ENCODE measurements around the gene ATP11A. TPM values are rescaled to one million over a fixed set of nuclear protein-coding genes. Genes with fewer than 3 reads are reported as not detected.
A peak's percentile ranks its signal among the peaks of the same experiment; 100 is the strongest.

The ATP11A gene
- total RNA-seq, 1 donor from 2014 or later = 211 TPM

- Mint-ChIP-seq H3K27me3 (ENCODE audit: unreplicated experiment) (peaks cover 16% of the 10 kb centered on the region), H3K27ac (ENCODE audit: unreplicated experiment) (peak overlapping the region; percentile 81), H3K36me3 (ENCODE audit: low read depth, unreplicated experiment) (peaks cover 71% of the 10 kb centered on the region), H3K4me3 (ENCODE audit: unreplicated experiment) (peak overlapping the region; percentile 38), H3K9me3 (ENCODE audit: unreplicated experiment) (no peaks in the 10 kb centered on the region), H3K4me1 (ENCODE audit: unreplicated experiment) (peaks cover 38% of the 10 kb centered on the region)
- no peak for TF ChIP-seq CTCF (IDR thresholded peaks at IDR 0.05; ENCODE audit: unreplicated experiment)
- no peak for DNase-seq (ENCODE audit: low spot score)
These were observed 136.0 kb downstream of the ATP11A start for GRCh38 chr13:112825875-112826274.

DNA sequence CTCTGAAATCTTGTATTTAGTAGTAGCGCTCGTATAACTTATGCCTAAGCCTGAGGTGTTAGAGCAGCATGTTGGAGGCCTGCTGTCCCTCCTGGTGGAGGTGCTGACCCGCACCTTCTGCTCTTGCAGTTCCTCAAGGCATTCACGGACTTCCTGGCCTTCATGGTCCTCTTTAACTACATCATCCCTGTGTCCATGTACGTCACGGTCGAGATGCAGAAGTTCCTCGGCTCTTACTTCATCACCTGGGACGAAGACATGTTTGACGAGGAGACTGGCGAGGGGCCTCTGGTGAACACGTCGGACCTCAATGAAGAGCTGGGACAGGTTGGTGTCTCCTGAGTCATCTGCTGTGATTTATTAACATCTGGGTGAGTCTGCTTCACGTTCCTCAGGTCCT, 136.7 kb downstream of the ATP11A start:
- Mint-ChIP-seq H3K36me3 (ENCODE audit: low read depth, unreplicated experiment) (peaks cover 76% of the 10 kb centered on the region), H3K4me3 (ENCODE audit: unreplicated experiment) (peak overlapping the region; percentile 11), H3K4me1 (ENCODE audit: unreplicated experiment) (peaks cover 38% of the 10 kb centered on the region), H3K9me3 (ENCODE audit: unreplicated experiment) (no peaks in the 10 kb centered on the region), H3K27me3 (ENCODE audit: unreplicated experiment) (peaks cover 16% of the 10 kb centered on the region), H3K27ac (ENCODE audit: unreplicated experiment) (no peak overlapping the region)
- DNase-seq (ENCODE audit: low spot score) = no peak
- TF ChIP-seq CTCF (IDR thresholded peaks at IDR 0.05; ENCODE audit: unreplicated experiment) = no peak

GRCh38 chr13:112828082-112828699, 138.4 kb downstream of the ATP11A start:
- DNase-seq (ENCODE audit: low spot score) = no peak
- no peak for TF ChIP-seq CTCF (IDR thresholded peaks at IDR 0.05; ENCODE audit: unreplicated experiment)
- peak overlapping the region; percentile 65 for H3K4me3 Mint-ChIP-seq (ENCODE audit: unreplicated experiment)
- peaks cover 23% of the 10 kb centered on the region for H3K27me3 Mint-ChIP-seq (ENCODE audit: unreplicated experiment)
- peaks cover 38% of the 10 kb centered on the region for H3K4me1 Mint-ChIP-seq (ENCODE audit: unreplicated experiment)
- peaks cover 83% of the 10 kb centered on the region for H3K36me3 Mint-ChIP-seq (ENCODE audit: low read depth, unreplicated experiment)
- no peaks in the 10 kb centered on the region for H3K9me3 Mint-ChIP-seq (ENCODE audit: unreplicated experiment)
- H3K27ac Mint-ChIP-seq (ENCODE audit: unreplicated experiment) = no peak overlapping the region

GRCh38 chr13:112828756-112829155, 138.9 kb downstream of the ATP11A start:
- H3K27ac Mint-ChIP-seq (ENCODE audit: unreplicated experiment) = no peak overlapping the region
- H3K27me3 Mint-ChIP-seq (ENCODE audit: unreplicated experiment) = peaks cover 23% of the 10 kb centered on the region
- H3K36me3 Mint-ChIP-seq (ENCODE audit: low read depth, unreplicated experiment) = peaks cover 82% of the 10 kb centered on the region
- no peaks in the 10 kb centered on the region for H3K9me3 Mint-ChIP-seq (ENCODE audit: unreplicated experiment)
- DNase-seq (ENCODE audit: low spot score) = no peak
- no peak for TF ChIP-seq CTCF (IDR thresholded peaks at IDR 0.05; ENCODE audit: unreplicated experiment)
- peaks cover 34% of the 10 kb centered on the region for H3K4me1 Mint-ChIP-seq (ENCODE audit: unreplicated experiment)
- H3K4me3 Mint-ChIP-seq (ENCODE audit: unreplicated experiment) = peak overlapping the region; percentile 34

- peaks cover 78% of the 10 kb centered on the region for H3K36me3 Mint-ChIP-seq (ENCODE audit: low read depth, unreplicated experiment)
These were observed 141.4 kb downstream of the ATP11A start for GRCh38 chr13:112831196-112831595.

More at GRCh38 chr13:112831196-112831595, 141.4 kb downstream of the ATP11A start:
- no peak overlapping the region for H3K27ac Mint-ChIP-seq (ENCODE audit: unreplicated experiment)
- DNase-seq (ENCODE audit: low spot score) = no peak
- H3K4me3 Mint-ChIP-seq (ENCODE audit: unreplicated experiment) = peak overlapping the region; percentile 70
- TF ChIP-seq CTCF (IDR thresholded peaks at IDR 0.05; ENCODE audit: unreplicated experiment) = no peak
- H3K4me1 Mint-ChIP-seq (ENCODE audit: unreplicated experiment) = peaks cover 11% of the 10 kb centered on the region
- no peaks in the 10 kb centered on the region for H3K9me3 Mint-ChIP-seq (ENCODE audit: unreplicated experiment)
- peaks cover 21% of the 10 kb centered on the region for H3K27me3 Mint-ChIP-seq (ENCODE audit: unreplicated experiment)

Data from endothelial cell (in vitro differentiated cells).